Prostate gland (tissue), 2 donors: Measurements from ENCODE around the gene CRISPLD2.

Experiments
- CTCF ChIP-seq, 4 experiments: fragments of 200-600 bp in 2 of 4; fragments of 450-650 bp in 2 of 4; sonication (generic) in 2 of 4; IDR thresholded peaks; 1 replicate in 3 of 4; 2 replicates in 1 of 4; pipeline ENCODE4 v1.5.1; 2016 to 2019; ENCODE audit warnings: antibody characterized with exemption in 4 of 4, mild to moderate bottlenecking in 2 of 4, moderate library complexity in 2 of 4
- POLR2A ChIP-seq: fragments of 450-650 bp; IDR thresholded peaks from one replicate; pipeline ENCODE4 v1.6.1; 2016; ENCODE audit warnings: antibody characterized with exemption, mild to moderate bottlenecking
- POLR2AphosphoS5 ChIP-seq: sonication (generic); formaldehyde crosslinking; IDR thresholded peaks from one replicate; pipeline ENCODE4 v1.6.1; 2017; ENCODE audit warnings: antibody characterized with exemption

DNA sequence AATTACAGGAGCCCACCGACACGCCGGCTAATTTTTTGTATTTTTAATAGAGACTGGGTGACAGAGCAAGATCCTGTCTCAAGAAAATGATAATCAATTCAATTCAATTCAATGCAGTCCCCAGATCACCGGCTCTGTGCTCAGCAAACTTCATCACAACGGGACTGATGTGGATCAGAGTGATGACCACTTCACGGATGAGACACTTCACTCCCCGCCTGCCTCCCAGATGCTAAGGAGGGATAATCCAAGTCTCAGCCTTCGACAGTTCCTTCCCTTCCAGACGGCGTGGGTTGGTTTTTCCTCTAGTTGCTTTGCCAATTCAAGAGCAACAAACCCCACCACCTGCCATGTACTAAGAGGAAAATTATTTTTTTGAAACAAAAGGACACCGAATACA, 97.7 kb downstream of the CRISPLD2 start:
- TF ChIP-seq CTCF (IDR thresholded peaks at IDR 0.05) (no peak), POLR2A (no peak), POLR2AphosphoS5 (no peak)
